ENCODE measurements around the gene DCHS1.
A peak's percentile ranks its signal among the peaks of the same experiment; 100 is the strongest.

GRCh38 chr11:6608011-6608410, 47.6 kb downstream of the DCHS1 start:
- peak in 1 of 3 donors; percentile 19 for TF ChIP-seq POLR2AphosphoS5 (IDR thresholded peaks at IDR 0.05)
- no peak for TF ChIP-seq CTCF (IDR thresholded peaks at IDR 0.05)
- TF ChIP-seq POLR2A (IDR thresholded peaks at IDR 0.05), result no peak
